ENCODE data around the gene SULT4A1. TPM values are rescaled to one million over a fixed set of nuclear protein-coding genes. Genes with fewer than 3 reads are reported as not detected.

SULT4A1 gene
- total RNA-seq, 2 experiments from 2014 or later: not detected

DNA sequence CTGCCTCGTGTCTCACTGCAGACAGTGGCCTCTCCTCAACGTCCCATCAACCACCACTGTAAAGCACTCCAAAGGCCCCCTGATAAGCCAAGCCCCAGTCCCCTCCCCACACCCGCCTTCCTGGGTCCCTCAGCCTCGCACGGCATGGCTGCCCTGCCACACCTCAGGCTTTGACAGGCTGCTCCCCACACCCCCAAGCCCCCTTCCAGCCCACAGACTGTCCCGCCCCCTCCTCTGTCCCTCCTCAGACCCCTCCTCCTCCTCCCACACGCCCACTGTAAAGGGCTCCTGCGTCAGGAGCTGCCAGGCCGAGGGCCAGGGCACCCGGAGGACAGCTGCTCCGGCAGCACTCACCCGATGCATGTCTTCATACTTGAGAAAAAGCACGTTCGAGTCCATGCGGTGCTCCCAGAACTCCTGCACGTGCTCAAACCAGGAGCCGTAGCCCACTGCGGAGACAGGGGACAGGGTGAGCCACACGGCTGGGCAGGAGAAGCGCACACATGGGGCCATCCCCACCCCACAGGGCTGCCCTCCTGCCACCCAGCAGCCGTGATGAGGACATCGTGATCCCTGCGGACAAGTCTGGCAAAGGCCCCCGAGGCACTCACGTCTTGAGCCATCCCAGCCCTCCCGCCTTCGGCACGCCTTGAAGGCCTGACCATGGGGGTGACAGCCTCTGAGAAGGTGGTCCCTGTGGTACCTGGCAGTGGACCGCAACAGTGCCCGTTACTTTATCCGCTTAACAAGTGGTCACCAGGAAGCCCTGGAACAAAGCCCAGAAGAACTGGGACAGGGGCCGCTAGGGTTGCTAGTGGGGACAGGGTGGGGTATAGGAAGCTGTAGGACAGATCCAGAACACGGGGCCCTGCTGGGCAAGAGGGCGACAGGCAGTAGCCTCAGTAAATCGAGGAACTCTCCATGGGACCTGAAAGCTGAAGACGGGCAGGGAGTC, 28.8 kb downstream of the SULT4A1 start:
- ChIA-PET POLR2A (no interaction called here), CTCF (no interaction called here)
- no peak overlapping the region for H3K4me3 Mint-ChIP-seq
- no peaks in the 10 kb centered on the region for H3K36me3 Mint-ChIP-seq
- intact Hi-C loops (cut with micrococcal nuclease): no loop called here
- DNase-seq: no peak
- no peaks in the 10 kb centered on the region for H3K4me1 Mint-ChIP-seq (ENCODE audit: low read depth)
- H3K27ac Mint-ChIP-seq: no peak overlapping the region
- no peaks in the 10 kb centered on the region for H3K9me3 Mint-ChIP-seq
- peaks cover 12% of the 10 kb centered on the region for H3K27me3 Mint-ChIP-seq

DNA sequence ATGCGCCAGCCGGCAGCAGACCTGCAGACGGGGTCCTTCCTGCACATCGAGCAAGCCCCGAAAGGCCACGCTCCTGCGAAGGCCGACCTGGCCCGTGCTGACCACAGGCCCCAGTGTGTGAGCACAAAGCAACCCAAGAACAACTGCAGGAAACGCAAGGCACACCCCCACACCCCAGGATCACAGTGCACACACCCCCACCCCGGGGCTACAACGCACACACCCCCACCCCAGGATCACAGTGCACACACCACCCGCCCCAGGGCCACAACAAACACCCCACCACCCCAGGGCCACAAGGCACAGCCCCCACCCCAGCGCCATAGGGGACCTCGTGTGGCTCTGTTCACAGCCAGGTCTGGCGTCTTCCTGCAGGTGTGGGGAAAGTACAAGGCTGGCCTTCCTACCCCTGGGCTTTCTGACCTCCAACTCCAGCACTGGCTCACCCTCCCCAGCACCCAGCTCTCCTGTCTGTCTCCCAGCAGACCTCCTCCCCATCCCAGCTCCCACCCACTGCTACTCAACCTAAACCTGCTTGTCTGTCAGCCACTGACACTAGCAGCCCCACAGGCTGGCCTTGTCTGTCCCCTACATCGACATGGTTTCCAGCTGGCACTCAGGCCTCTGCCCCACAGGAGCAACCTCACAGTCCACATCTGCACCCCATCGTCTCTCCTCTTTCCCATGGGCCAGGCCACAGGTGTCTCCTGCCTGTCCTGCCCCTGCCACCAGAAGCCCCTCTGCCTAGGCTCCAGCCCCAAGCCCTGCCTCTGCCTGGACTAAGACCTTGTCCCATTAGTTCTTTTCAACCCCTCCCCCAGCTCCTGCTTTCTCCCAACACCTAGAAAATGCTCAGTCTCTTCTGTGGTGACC, 29.7 kb downstream of the SULT4A1 start:
- CTCF ChIA-PET: no interaction called here
- intact Hi-C loops (cut with micrococcal nuclease): no loop called here
- no peak overlapping the region for H3K4me3 Mint-ChIP-seq

GRCh38 chr22:43831561-43832392, 30.5 kb downstream of the SULT4A1 start:
- intact Hi-C loops (cut with micrococcal nuclease): no loop called here
- CTCF ChIA-PET: no interaction called here
- POLR2A ChIA-PET: no interaction called here
- Mint-ChIP-seq H3K4me3 (no peak overlapping the region), H3K9me3 (no peaks in the 10 kb centered on the region), H3K27ac (no peak overlapping the region), H3K27me3 (peaks cover 12% of the 10 kb centered on the region), H3K36me3 (no peaks in the 10 kb centered on the region), H3K4me1 (ENCODE audit: low read depth) (no peaks in the 10 kb centered on the region)
- no peak for DNase-seq

More for the DNA sequence above, 29.7 kb downstream of the SULT4A1 start:
- H3K4me1 Mint-ChIP-seq (ENCODE audit: low read depth): no peaks in the 10 kb centered on the region
- POLR2A ChIA-PET: no interaction called here
- no peak for DNase-seq
- peaks cover 12% of the 10 kb centered on the region for H3K27me3 Mint-ChIP-seq
- no peak overlapping the region for H3K27ac Mint-ChIP-seq
- no peaks in the 10 kb centered on the region for H3K9me3 Mint-ChIP-seq
- no peaks in the 10 kb centered on the region for H3K36me3 Mint-ChIP-seq

DNA sequence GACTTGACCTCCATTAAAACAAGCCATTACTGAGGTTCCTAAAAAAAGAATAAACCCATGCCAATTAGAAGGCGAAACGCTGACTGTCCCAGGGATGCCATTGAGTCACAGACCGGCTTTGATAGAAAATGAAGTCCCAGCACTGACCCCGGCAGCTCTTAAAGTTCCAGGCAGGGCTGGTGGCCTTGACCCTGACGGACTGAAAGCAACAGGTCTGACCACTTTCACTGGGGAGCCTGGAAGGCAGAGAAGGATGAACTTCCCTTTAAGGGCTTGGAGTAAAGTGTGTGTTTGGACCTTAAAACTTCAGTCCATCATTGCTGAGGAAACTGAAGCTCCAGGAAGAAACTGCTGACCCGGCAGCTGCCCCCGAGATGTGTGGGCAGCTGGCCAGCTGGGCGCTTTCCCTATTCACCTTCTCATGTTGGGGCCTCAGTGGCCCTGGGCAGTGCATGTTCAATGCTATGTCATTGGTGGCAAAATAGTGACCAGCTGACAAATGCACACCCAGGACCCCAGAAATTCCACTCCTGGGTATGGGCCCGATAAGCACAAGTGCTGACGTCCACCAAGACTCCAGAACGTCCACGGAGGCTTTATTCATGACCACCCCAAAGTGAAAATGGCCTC, 31.3 kb downstream of the SULT4A1 start:
- no peaks in the 10 kb centered on the region for H3K36me3 Mint-ChIP-seq
- no peak overlapping the region for H3K27ac Mint-ChIP-seq
- intact Hi-C loops (cut with micrococcal nuclease): no loop called here
- peaks cover 12% of the 10 kb centered on the region for H3K27me3 Mint-ChIP-seq
- no peaks in the 10 kb centered on the region for H3K9me3 Mint-ChIP-seq
- CTCF ChIA-PET: no interaction called here
- DNase-seq: no peak
- no peaks in the 10 kb centered on the region for H3K4me1 Mint-ChIP-seq (ENCODE audit: low read depth)
- POLR2A ChIA-PET: no interaction called here
- H3K4me3 Mint-ChIP-seq: no peak overlapping the region

DNA sequence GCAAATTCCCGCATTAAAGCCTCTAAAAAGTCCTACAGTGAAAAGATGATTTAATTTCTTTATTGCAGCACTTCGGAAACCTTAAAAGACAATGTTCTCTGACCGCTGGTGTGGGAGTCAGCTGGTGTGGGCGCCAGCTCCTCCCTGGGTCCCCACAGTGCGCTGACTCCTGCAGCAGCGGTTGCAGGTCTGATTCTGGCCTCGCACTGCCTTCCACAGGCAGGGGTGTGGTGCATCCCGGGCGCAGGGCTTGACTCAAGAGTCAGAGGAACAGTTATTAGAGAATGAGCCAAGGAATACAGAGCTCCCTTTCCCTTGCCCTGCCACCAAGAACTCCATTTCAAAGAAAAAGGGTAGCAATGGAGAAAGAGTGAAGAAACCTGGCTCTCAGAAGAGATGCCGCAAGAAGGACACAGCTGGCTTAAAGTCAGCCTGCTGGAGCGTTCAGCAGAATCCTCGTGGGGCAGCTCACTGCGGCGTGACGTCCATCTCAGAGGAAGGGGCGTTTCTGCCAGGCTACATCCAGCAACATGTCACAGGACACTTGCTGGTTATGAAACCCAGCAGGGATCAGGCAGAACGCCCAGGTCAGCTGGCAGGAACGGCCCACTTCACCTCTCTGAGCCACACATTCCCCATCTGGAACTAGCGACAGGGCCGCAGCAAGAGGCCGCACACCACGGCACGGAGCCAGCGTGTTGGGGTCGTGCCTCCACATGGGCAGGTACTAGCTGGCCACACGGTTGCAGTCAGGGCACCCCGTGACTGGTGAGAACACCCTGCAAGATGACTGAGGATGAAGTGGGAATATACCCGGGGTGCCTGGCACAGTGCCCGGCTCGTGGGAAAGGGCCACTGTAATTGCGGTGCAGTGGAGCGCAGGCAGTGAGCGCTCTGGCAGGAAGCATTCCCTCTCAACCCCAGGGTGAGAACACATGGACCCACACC, 32.1 kb downstream of the SULT4A1 start:
- no peaks in the 10 kb centered on the region for H3K4me1 Mint-ChIP-seq (ENCODE audit: low read depth)
- ChIA-PET CTCF (no interaction called here), POLR2A (no interaction called here)
- H3K27ac Mint-ChIP-seq: no peak overlapping the region
- H3K9me3 Mint-ChIP-seq: no peaks in the 10 kb centered on the region
- intact Hi-C loops (cut with micrococcal nuclease): no loop called here
- H3K4me3 Mint-ChIP-seq: no peak overlapping the region
- no peak for DNase-seq
- no peaks in the 10 kb centered on the region for H3K36me3 Mint-ChIP-seq
- peaks cover 7% of the 10 kb centered on the region for H3K27me3 Mint-ChIP-seq

DNA sequence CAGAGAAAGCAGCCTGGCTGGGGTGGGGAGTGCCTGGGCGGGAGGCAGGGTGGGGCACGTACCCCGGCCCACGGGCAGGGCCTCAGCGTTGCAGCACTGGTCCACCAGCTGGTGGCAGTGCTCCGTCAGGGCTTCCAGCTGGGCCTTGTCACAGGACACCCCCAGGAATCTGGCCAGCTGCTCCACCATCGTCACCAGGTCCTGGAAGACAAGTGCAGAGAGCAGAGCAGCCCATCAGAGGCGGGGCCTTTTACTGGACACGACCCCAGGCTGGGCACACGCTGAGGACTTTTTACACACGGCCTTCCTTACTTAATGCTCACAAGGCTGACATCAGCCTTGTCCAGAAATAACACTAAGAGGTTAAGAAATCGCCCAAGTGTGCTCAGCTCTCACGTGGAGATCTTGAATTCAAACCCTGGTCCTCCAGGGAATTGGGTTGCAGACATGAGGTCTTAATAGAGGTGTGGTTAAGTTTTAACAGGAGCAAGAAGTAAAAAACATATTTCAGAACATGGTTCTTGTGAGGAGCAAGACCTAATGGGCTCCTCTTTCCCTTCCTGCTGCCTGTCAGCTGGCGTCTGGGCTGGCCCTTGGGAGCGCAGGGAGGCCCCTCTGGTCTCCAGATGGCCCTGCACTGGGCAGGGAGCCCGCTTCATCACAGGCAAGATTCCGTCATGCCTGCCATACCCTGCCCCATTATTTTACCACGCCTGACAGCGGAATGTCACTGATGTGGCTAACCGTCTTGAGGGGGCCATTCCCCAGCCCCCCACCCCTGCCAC, 33.1 kb downstream of the SULT4A1 start:
- DNase-seq: no peak
- no peaks in the 10 kb centered on the region for H3K9me3 Mint-ChIP-seq
- H3K27ac Mint-ChIP-seq: no peak overlapping the region
- CTCF ChIA-PET: no interaction called here
- H3K27me3 Mint-ChIP-seq: peaks cover 7% of the 10 kb centered on the region
- POLR2A ChIA-PET: no interaction called here
- intact Hi-C loops (cut with micrococcal nuclease): no loop called here
- H3K36me3 Mint-ChIP-seq: no peaks in the 10 kb centered on the region
- no peaks in the 10 kb centered on the region for H3K4me1 Mint-ChIP-seq (ENCODE audit: low read depth)
- no peak overlapping the region for H3K4me3 Mint-ChIP-seq

DNA sequence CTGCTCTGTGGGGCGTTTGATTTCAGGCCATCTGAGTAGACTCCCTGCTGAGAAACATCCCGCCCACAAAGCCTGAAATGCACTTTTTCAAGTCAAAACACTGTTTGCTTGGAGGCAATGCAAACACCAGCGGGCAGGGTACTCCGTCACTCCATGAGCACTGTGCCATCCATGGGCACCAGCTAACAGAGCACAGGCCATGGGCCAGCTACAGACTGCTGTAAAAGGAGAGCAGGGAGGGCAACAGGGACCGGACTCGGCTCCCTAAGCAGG, 33.7 kb downstream of the SULT4A1 start:
- H3K9me3 Mint-ChIP-seq: no peaks in the 10 kb centered on the region
- ChIA-PET POLR2A (no interaction called here), CTCF (no interaction called here)
- no peaks in the 10 kb centered on the region for H3K4me1 Mint-ChIP-seq (ENCODE audit: low read depth)
- no peaks in the 10 kb centered on the region for H3K36me3 Mint-ChIP-seq
- intact Hi-C loops (cut with micrococcal nuclease): no loop called here
- peaks cover 7% of the 10 kb centered on the region for H3K27me3 Mint-ChIP-seq
- H3K4me3 Mint-ChIP-seq: no peak overlapping the region
- H3K27ac Mint-ChIP-seq: no peak overlapping the region
- DNase-seq: no peak

DNA sequence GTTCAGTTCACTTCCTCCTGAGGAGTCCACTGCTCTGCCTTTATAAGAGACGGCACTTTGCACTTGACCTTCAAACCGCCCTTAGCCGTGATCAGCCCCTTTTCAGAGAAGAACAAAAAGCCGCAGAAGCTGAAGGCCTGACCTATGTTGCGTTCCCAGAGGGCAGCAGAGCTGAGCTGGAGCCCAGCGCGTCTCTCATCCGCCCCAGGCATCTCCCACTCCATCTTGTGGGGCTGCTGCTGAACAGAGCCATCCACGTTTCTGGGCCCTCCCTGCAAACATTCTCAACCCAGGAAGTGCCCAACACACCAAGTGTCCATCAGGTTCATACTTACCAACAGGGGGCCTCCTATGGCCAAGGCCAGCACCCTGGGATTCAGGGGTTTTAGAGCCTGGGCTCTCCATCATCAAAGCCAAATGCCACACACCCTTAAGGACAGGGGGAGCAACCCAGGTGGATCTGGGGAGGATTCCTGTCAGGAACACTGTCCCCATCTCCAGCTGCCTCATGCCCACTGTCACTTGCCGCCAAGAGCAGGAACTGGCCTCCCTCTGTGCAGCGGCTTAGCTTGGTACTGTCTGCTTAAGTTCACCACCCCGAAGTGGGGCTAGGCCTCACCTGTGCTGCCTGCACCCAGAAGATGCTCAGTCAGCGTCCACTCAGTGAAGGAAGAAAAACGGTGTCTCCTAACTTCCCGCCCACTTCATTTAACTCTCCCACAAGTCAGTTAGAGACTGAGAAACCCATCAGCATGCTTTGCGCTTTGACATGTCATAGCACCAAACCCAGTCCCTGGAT, 34.2 kb downstream of the SULT4A1 start:
- Mint-ChIP-seq H3K27me3 (peaks cover 6% of the 10 kb centered on the region), H3K36me3 (no peaks in the 10 kb centered on the region), H3K4me3 (no peak overlapping the region), H3K9me3 (no peaks in the 10 kb centered on the region), H3K27ac (no peak overlapping the region), H3K4me1 (ENCODE audit: low read depth) (no peaks in the 10 kb centered on the region)
- POLR2A ChIA-PET: no interaction called here
- intact Hi-C loops (cut with micrococcal nuclease): no loop called here
- CTCF ChIA-PET: no interaction called here
- no peak for DNase-seq

DNA sequence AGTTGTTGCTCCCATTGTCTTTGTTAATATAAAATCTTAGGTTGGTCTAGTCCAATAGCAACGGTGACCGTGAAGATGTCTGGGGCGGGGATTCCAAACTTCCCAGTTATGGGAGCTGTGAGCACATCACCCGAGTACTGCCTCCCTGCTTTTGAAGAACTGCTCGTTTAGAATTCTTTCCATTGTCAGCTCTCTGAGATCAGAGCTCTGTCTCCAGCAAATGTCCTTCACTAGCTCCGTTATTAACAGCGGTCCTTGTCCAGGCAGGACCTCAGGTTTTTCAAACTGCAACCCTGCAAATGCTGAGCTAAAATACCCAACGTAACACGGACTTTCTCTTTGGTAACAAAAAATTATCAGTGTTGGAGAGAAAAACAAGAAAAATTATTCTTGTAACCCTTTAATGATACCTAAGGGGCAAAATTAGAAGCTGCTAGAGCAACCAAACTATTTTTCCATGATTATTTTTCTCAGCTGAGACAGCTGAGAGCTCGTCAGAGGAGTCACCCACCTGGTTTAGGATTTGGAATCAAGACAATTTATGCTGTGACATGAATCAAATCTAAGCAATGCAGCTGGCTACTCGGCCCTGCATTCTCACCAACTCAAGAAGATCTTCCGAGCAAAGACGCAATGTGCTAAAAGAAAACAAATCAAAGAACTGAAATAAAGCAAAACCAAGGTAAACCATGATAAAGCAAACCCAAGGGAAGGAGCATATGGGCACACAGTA, 35.1 kb downstream of the SULT4A1 start:
- Mint-ChIP-seq H3K4me3 (no peak overlapping the region), H3K4me1 (ENCODE audit: low read depth) (no peaks in the 10 kb centered on the region), H3K27me3 (peaks cover 7% of the 10 kb centered on the region), H3K9me3 (no peaks in the 10 kb centered on the region), H3K27ac (no peak overlapping the region), H3K36me3 (no peaks in the 10 kb centered on the region)
- POLR2A ChIA-PET: no interaction called here
- CTCF ChIA-PET: interaction anchor here (0.7 to 0.9 kb wide), 2 partner anchors 56 to 737 kb away, joined by 3 read pairs; no protein-coding TSS in a partner anchor
- DNase-seq: no peak
- intact Hi-C loops (cut with micrococcal nuclease): no loop called here
